Caco-2 (cell line): ENCODE results near the gene MAX. TPM values are rescaled to one million over a fixed set of nuclear protein-coding genes. Genes with fewer than 3 reads are reported as not detected.
"Not testable (repeated sequence)": the region's sequence is repeated elsewhere in the genome, so short reads cannot be mapped to it uniquely, and the experiment has no call there.

ENCODE experiments used
- BruUV-seq: library from RNA; stranded (reverse); fragments of 400-500 nt; replicated peaks from 2 replicates; lab custom pipeline; 2021; lab: Mats Ljungman, UMichigan
- CTCF ChIA-PET: fragments of 300-600 bp; sonication (Branson Sonifier 250); formaldehyde crosslinking; loops from one replicate; lab custom pipeline; 2022; ENCODE audit warnings: antibody characterized with exemption; lab: Charles Lee
- POLR2A ChIA-PET: fragments of 300-600 bp; sonication (Branson Sonifier 250); formaldehyde crosslinking; loops from one replicate; lab custom pipeline; 2022; ENCODE audit warnings: antibody characterized with exemption; lab: Charles Lee
- DNase-seq, 2 experiments: peaks; one replicate each; pipeline versions ENCODE4 v3.0.0 to v3.0.0-alpha.2; 2020 to 2022
- H3K27me3 ChIP-seq: replicated peaks from 2 replicates; pipeline ENCODE4 v1.6.0; 2011; ENCODE audit warnings: low read length; ENCODE audit not compliant: control insufficient read depth, insufficient read depth
- H3K36me3 ChIP-seq: 2 replicates; pipeline ENCODE4 v1.5.1; 2011; ENCODE audit warnings: low read length; ENCODE audit not compliant: control insufficient read depth, insufficient read depth
- H3K4me1 ChIP-seq: fragments of 250-450 bp; sonication (Bioruptor Pico); 2 replicates; pipeline ENCODE4 v1.5.1; 2020; ENCODE audit warnings: mild to moderate bottlenecking
- H3K4me3 ChIP-seq: 2 replicates; pipeline ENCODE4 v1.5.1; 2011; ENCODE audit warnings: low read depth, mild to moderate bottlenecking, control low read depth, low read length
- H3K9me3 ChIP-seq: fragments of 250-450 bp; sonication (Bioruptor Pico); 2 replicates; pipeline ENCODE4 v1.5.1; 2020; ENCODE audit warnings: mild to moderate bottlenecking, moderate library complexity
- H3K27ac Mint-ChIP-seq: one replicate; pipeline ENCODE4 v1.8.0; 2022; ENCODE audit warnings: mixed read lengths; ENCODE audit not compliant: unreplicated experiment
- H3K27me3 Mint-ChIP-seq: one replicate; pipeline ENCODE4 v1.8.0; 2022; ENCODE audit warnings: mixed read lengths; ENCODE audit not compliant: insufficient read depth, unreplicated experiment
- H3K36me3 Mint-ChIP-seq: one replicate; pipeline ENCODE4 v1.8.0; 2022; ENCODE audit warnings: mild to moderate bottlenecking, mixed read lengths; ENCODE audit not compliant: insufficient read depth, unreplicated experiment
- H3K4me1 Mint-ChIP-seq: one replicate; pipeline ENCODE4 v1.8.0; 2022; ENCODE audit warnings: low read depth, mixed read lengths; ENCODE audit not compliant: unreplicated experiment
- H3K4me3 Mint-ChIP-seq: one replicate; pipeline ENCODE4 v1.8.0; 2022; ENCODE audit warnings: mild to moderate bottlenecking, moderate library complexity, mixed read lengths; ENCODE audit not compliant: unreplicated experiment
- H3K9me3 Mint-ChIP-seq: one replicate; pipeline ENCODE4 v1.8.0; 2022; ENCODE audit warnings: mixed read lengths; ENCODE audit not compliant: unreplicated experiment
- CTCF ChIP-seq, 2 experiments: fragments of 200-600 bp in 1 of 2; IDR thresholded peaks; 1 replicate in 1 of 2; 2 replicates in 1 of 2; pipeline versions ENCODE4 v1.5.1 to v1.8.0; 2011 to 2022; ENCODE audit warnings: antibody characterized with exemption in 1 of 2, control low read depth in 1 of 2, inconsistent platforms in 1 of 2, low read depth in 1 of 2, low read length in 1 of 2, mild to moderate bottlenecking in 1 of 2, moderate library complexity in 1 of 2; ENCODE audit not compliant: insufficient read depth in 1 of 2, severe bottlenecking in 1 of 2, unreplicated experiment in 1 of 2
- intact Hi-C: fragments of 100-400 bp; cut with micrococcal nuclease; formaldehyde crosslinking; loops from one replicate; pipeline ENCODE4 v1.10.0; 2022; ENCODE audit not compliant: unreplicated experiment
- total RNA-seq: library from RNA; stranded (reverse); gene quantifications from 2 replicates; pipeline ENCODE4 v1.2.3, GENCODE V29; 2022

The MAX gene
- total RNA-seq, 1 experiment from 2014 or later = 53.5 TPM

GRCh38 chr14:65033181-65033580 is 69.1 kb downstream of the MAX start:
- H3K27ac Mint-ChIP-seq = no peak overlapping the region
- CTCF ChIA-PET = no interaction called here
- H3K9me3 Mint-ChIP-seq = no peaks in the 10 kb centered on the region
- DNase-seq = no peak
- peaks cover 16% of the 10 kb centered on the region for H3K4me1 Mint-ChIP-seq
- Histone ChIP-seq H3K4me1 (peaks cover 13% of the 10 kb centered on the region), H3K4me3 (no peak overlapping the region), H3K36me3 (no peaks in the 10 kb centered on the region), H3K27me3 (no peaks in the 10 kb centered on the region), H3K9me3 (no peaks in the 10 kb centered on the region)
- no TSS peak for BruUV-seq
- peaks cover 18% of the 10 kb centered on the region for H3K36me3 Mint-ChIP-seq
- POLR2A ChIA-PET = no interaction called here
- H3K4me3 Mint-ChIP-seq = no peak overlapping the region
- H3K27me3 Mint-ChIP-seq = no peaks in the 10 kb centered on the region
- no peak for TF ChIP-seq CTCF (IDR thresholded peaks at IDR 0.05; ENCODE audit: insufficient read depth in 1 of 2, low read depth in 1 of 2, low read length in 1 of 2, severe bottlenecking in 1 of 2, unreplicated experiment in 1 of 2)
- intact Hi-C loops = no loop called here

GRCh38 chr14:65032319-65032718 is 70.0 kb downstream of the MAX start:
- no peaks in the 10 kb centered on the region for H3K36me3 ChIP-seq
- Mint-ChIP-seq H3K9me3 (no peaks in the 10 kb centered on the region), H3K27ac (no peak overlapping the region), H3K36me3 (peaks cover 18% of the 10 kb centered on the region), H3K4me1 (peaks cover 18% of the 10 kb centered on the region), H3K27me3 (no peaks in the 10 kb centered on the region), H3K4me3 (no peak overlapping the region)
- ChIA-PET CTCF (interaction anchor here (0.7 kb wide), 1 partner anchor 12 kb away, joined by 5 read pairs; no protein-coding TSS in a partner anchor), POLR2A (no interaction called here)
- no peaks in the 10 kb centered on the region for H3K27me3 ChIP-seq
- H3K9me3 ChIP-seq = no peaks in the 10 kb centered on the region
- intact Hi-C loops = no loop called here
- DNase-seq = no peak
- BruUV-seq = no TSS peak
- H3K4me1 ChIP-seq = peaks cover 15% of the 10 kb centered on the region
- TF ChIP-seq CTCF (IDR thresholded peaks at IDR 0.05; ENCODE audit: insufficient read depth in 1 of 2, low read depth in 1 of 2, low read length in 1 of 2, severe bottlenecking in 1 of 2, unreplicated experiment in 1 of 2) = no peak
- no peak overlapping the region for H3K4me3 ChIP-seq

GRCh38 chr14:65031321-65031720 is 71.0 kb downstream of the MAX start:
- intact Hi-C loops, H3K36me3 ChIP-seq, H3K27ac Mint-ChIP-seq, BruUV-seq, CTCF ChIA-PET, H3K4me3 ChIP-seq, H3K4me3 Mint-ChIP-seq, H3K27me3 ChIP-seq, H3K9me3 ChIP-seq, H3K9me3 Mint-ChIP-seq, H3K27me3 Mint-ChIP-seq, DNase-seq, POLR2A ChIA-PET: not testable (repeated sequence)
- peaks cover 15% of the 10 kb centered on the region for H3K4me1 ChIP-seq
- Mint-ChIP-seq H3K36me3 (peaks cover 18% of the 10 kb centered on the region), H3K4me1 (peaks cover 27% of the 10 kb centered on the region)

GRCh38 chr14:65028937-65029336 is 73.4 kb downstream of the MAX start:
- no peak for TF ChIP-seq CTCF (IDR thresholded peaks at IDR 0.05; ENCODE audit: insufficient read depth in 1 of 2, low read depth in 1 of 2, low read length in 1 of 2, severe bottlenecking in 1 of 2, unreplicated experiment in 1 of 2)
- DNase-seq = no peak
- peaks cover 27% of the 10 kb centered on the region for H3K4me1 Mint-ChIP-seq
- H3K4me3 Mint-ChIP-seq = no peak overlapping the region
- no TSS peak for BruUV-seq
- H3K36me3 ChIP-seq = no peaks in the 10 kb centered on the region
- H3K36me3 Mint-ChIP-seq = peaks cover 13% of the 10 kb centered on the region
- no peak overlapping the region for H3K4me3 ChIP-seq
- H3K9me3 ChIP-seq = no peaks in the 10 kb centered on the region
- peak overlapping the region; percentile 2 for H3K27ac Mint-ChIP-seq
- ChIA-PET POLR2A (no interaction called here), CTCF (interaction anchor here (2.5 kb wide), 1 partner anchor 9 kb away, joined by 15 read pairs; no protein-coding TSS in a partner anchor)
- H3K9me3 Mint-ChIP-seq = no peaks in the 10 kb centered on the region
- intact Hi-C loops = no loop called here
- no peaks in the 10 kb centered on the region for H3K27me3 Mint-ChIP-seq
- H3K27me3 ChIP-seq = no peaks in the 10 kb centered on the region
- peaks cover 15% of the 10 kb centered on the region for H3K4me1 ChIP-seq
